Activated CD4-positive, alpha-beta memory T cell treated with anti-CD3 and anti-CD28 coated beads, Interleukin-2, amount 10 ng/mL, durations not matched to agents 7 days and 5 days (primary cell): ENCODE data around the gene MYPN. TPM values are rescaled to one million over a fixed set of nuclear protein-coding genes. Genes with fewer than 3 reads are reported as not detected.
"Not testable (repeated sequence)": the region's sequence is repeated elsewhere in the genome, so short reads cannot be mapped to it uniquely, and the experiment has no call there.

Source experiments
- CTCF ChIA-PET: fragments of 350-600 bp; sonication (Branson Sonifier 250); formaldehyde crosslinking; loops from one replicate; lab custom pipeline; 2021; ENCODE audit warnings: antibody characterized with exemption, inconsistent platforms; lab: Charles Lee
- POLR2A ChIA-PET: fragments of 350-600 bp; sonication (Branson Sonifier 250); formaldehyde crosslinking; loops from one replicate; lab custom pipeline; 2021; ENCODE audit warnings: antibody characterized with exemption; lab: Charles Lee
- DNase-seq: peaks from one replicate; pipeline ENCODE4 v3.0.0-alpha.2; 2020
- H3K27ac Mint-ChIP-seq: one replicate; pipeline ENCODE4 v1.8.0; 2021; ENCODE audit warnings: mild to moderate bottlenecking, mixed read lengths
- H3K27me3 Mint-ChIP-seq: one replicate; pipeline ENCODE4 v1.8.0; 2021; ENCODE audit warnings: mixed read lengths
- H3K36me3 Mint-ChIP-seq: one replicate; pipeline ENCODE4 v1.8.0; 2021; ENCODE audit warnings: low read depth, mixed read lengths
- H3K4me1 Mint-ChIP-seq: one replicate; pipeline ENCODE4 v1.8.0; 2021; ENCODE audit warnings: mixed read lengths
- H3K4me3 Mint-ChIP-seq: one replicate; pipeline ENCODE4 v1.8.0; 2021; ENCODE audit warnings: mild to moderate bottlenecking, mixed read lengths
- H3K9me3 Mint-ChIP-seq: one replicate; pipeline ENCODE4 v1.8.0; 2021; ENCODE audit warnings: mixed read lengths
- total RNA-seq, 2 experiments: library from RNA; stranded (reverse); gene quantifications; one replicate each; pipeline ENCODE4 v1.2.3, GENCODE V29; 2021

The MYPN gene, protein sequence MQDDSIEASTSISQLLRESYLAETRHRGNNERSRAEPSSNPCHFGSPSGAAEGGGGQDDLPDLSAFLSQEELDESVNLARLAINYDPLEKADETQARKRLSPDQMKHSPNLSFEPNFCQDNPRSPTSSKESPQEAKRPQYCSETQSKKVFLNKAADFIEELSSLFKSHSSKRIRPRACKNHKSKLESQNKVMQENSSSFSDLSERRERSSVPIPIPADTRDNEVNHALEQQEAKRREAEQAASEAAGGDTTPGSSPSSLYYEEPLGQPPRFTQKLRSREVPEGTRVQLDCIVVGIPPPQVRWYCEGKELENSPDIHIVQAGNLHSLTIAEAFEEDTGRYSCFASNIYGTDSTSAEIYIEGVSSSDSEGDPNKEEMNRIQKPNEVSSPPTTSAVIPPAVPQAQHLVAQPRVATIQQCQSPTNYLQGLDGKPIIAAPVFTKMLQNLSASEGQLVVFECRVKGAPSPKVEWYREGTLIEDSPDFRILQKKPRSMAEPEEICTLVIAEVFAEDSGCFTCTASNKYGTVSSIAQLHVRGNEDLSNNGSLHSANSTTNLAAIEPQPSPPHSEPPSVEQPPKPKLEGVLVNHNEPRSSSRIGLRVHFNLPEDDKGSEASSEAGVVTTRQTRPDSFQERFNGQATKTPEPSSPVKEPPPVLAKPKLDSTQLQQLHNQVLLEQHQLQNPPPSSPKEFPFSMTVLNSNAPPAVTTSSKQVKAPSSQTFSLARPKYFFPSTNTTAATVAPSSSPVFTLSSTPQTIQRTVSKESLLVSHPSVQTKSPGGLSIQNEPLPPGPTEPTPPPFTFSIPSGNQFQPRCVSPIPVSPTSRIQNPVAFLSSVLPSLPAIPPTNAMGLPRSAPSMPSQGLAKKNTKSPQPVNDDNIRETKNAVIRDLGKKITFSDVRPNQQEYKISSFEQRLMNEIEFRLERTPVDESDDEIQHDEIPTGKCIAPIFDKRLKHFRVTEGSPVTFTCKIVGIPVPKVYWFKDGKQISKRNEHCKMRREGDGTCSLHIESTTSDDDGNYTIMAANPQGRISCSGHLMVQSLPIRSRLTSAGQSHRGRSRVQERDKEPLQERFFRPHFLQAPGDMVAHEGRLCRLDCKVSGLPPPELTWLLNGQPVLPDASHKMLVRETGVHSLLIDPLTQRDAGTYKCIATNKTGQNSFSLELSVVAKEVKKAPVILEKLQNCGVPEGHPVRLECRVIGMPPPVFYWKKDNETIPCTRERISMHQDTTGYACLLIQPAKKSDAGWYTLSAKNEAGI (N-terminal part only)
- not detected for total RNA-seq

DNA sequence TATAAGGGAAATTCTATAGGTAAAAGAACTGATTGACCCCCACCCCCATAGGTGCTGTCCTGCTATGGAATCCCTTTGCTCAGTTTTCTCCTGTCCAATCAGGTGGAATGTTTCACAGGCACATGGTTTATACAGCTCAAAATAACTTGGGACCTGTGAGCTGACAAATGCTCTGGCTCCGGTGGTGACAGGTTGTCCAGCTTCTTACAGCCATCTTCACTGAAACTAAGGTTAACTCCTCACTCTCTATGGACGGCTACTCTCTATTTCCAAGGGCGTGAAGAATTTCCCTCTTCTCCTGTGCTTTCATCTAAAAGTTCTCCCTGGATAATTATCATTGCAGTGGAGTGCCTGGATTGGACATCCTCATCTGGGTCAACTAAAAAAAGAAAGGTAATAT, at the start of gene MYPN:
MYPN (plus strand) TSS at position 158 of the 400 bp plus-strand sequence. CDS start 11,951 bp downstream, outside the sequence.
- no peaks in the 10 kb centered on the region for H3K9me3 Mint-ChIP-seq
- no peak for DNase-seq
- no peak within 1 kb of the TSS for H3K27ac Mint-ChIP-seq
- H3K4me1 Mint-ChIP-seq: no peaks in the 10 kb centered on the region
- POLR2A ChIA-PET: no interaction called here
- no peaks in the 10 kb centered on the region for H3K27me3 Mint-ChIP-seq
- H3K36me3 Mint-ChIP-seq: no peaks in the 10 kb centered on the region
- H3K4me3 Mint-ChIP-seq: no peak within 1 kb of the TSS
- CTCF ChIA-PET: interaction anchor here (1.1 kb wide), 1 partner anchor 13 kb away, joined by 3 read pairs; no protein-coding TSS in a partner anchor

DNA sequence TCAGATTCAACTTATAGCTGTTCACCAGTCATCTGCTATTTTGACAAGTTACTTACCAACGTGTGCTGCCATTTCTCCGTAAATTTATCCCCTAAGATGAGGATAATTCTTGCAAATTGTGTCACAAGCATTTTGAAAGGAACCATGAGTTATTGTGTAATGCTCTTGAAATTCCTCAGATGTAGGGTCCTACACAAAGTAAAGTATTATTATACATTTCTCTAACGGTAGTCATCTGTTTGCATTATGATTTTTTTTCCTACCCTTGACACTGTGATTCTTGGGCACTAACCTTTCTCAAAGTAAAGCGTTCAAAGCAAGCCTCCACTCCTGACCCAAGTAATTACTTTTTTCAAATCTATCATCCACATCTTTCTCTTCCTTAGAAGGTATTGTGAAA, 42.3 kb upstream of the MYPN start:
- Mint-ChIP-seq H3K36me3 (peaks cover 37% of the 10 kb centered on the region), H3K4me1 (peaks cover 29% of the 10 kb centered on the region), H3K27me3 (no peaks in the 10 kb centered on the region), H3K9me3 (no peaks in the 10 kb centered on the region), H3K27ac (no peak overlapping the region), H3K4me3 (no peak overlapping the region)
- POLR2A ChIA-PET: no interaction called here
- DNase-seq: no peak
- CTCF ChIA-PET: no interaction called here

DNA sequence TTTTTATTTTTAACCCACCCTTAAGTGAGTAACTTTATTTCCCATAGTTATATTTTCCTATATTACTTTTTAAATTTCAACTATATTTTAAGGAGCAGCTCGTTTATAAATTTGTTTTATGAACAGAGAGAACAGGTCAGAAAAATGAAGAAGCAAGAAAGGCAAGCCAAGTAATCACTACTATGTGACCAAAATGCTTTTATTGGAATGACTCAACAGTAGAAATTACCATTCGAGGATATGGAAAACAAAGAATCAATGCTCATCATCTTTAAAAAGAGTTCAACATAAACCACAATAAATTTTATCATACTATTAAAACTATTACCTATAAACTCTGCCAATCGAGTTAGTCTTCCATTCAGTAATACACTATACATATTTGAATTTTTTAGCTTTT, 41.8 kb upstream of the MYPN start:
- Mint-ChIP-seq H3K4me1 (peaks cover 32% of the 10 kb centered on the region), H3K27me3 (no peaks in the 10 kb centered on the region), H3K4me3 (no peak overlapping the region), H3K36me3 (peaks cover 35% of the 10 kb centered on the region), H3K27ac (no peak overlapping the region), H3K9me3 (no peaks in the 10 kb centered on the region)
- no peak for DNase-seq
- ChIA-PET POLR2A (no interaction called here), CTCF (no interaction called here)

DNA sequence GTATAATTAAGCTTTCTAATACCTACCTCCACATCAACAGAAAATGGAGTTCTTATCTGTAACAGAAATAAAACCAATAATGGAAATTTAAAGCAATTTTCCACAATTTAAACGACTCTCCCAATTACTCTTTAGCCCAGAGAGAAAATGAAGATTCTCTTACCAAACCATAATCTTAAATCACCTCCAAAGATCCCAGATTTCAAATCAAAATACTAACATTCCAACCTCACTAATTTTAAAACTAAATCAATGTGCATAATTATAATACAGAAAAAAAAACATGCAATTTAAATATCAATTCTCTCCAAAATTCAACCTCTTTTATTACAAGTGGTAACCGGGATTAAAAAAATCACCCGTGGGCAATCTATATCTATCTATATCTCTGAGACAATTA, 35.7 kb upstream of the MYPN start:
- peaks cover 35% of the 10 kb centered on the region for H3K36me3 Mint-ChIP-seq
- no peaks in the 10 kb centered on the region for H3K9me3 Mint-ChIP-seq
- H3K4me3 Mint-ChIP-seq: peak overlapping the region; percentile 94
- no peak for DNase-seq
- CTCF ChIA-PET: no interaction called here
- POLR2A ChIA-PET: interaction anchor here (1.5 to 2.8 kb wide), 2 partner anchors 188 to 258 kb away, joined by 6 to 12 read pairs; partner anchors contain the start of genes HNRNPH3 and PBLD
- H3K4me1 Mint-ChIP-seq: peaks cover 49% of the 10 kb centered on the region
- H3K27me3 Mint-ChIP-seq: no peaks in the 10 kb centered on the region
- H3K27ac Mint-ChIP-seq: peak overlapping the region; percentile 92

DNA sequence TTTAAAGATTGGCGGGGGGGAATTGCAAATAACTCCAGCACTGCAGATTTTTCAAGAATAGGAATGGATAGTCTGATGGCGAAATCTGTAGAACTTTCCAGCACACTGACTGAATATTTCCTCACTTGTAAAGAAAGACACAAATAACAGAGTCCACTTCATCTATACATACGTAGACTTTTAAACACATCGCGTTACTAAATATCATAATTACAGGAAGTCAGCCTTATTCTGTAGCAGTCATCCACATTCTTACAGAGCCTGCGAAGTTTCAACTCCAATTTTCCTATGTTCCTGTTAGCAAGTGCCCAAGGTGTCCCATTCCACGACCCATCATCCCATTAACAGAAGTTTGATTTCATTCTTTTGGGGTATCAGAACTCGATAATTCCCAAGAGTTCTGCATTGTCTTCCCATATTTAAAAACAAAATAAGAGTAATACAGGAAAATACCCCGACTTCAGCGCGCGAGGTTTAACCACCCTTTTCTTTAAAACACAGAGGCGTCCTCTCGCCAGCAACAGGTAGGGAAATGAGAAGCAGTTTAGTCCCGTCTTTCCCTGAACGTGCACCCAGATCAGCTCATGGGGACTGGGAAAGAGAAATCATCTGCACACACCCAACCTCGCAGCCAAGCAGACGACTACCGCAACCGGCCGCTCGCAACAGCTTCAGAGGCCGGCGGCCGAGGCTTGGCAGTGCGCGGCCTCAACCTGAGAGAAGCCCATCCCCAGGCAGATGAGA, 35.1 kb upstream of the MYPN start:
- Mint-ChIP-seq H3K27ac (peak overlapping the region; percentile 92), H3K4me1 (peaks cover 49% of the 10 kb centered on the region), H3K36me3 (peaks cover 35% of the 10 kb centered on the region), H3K9me3 (no peaks in the 10 kb centered on the region), H3K4me3 (peak overlapping the region; percentile 94), H3K27me3 (no peaks in the 10 kb centered on the region)
- ChIA-PET POLR2A (interaction anchor here (1.5 to 2.8 kb wide), 2 partner anchors 189 to 258 kb away, joined by 6 to 12 read pairs; partner anchors contain the start of genes HNRNPH3 and PBLD), CTCF (no interaction called here)
- no peak for DNase-seq

DNA sequence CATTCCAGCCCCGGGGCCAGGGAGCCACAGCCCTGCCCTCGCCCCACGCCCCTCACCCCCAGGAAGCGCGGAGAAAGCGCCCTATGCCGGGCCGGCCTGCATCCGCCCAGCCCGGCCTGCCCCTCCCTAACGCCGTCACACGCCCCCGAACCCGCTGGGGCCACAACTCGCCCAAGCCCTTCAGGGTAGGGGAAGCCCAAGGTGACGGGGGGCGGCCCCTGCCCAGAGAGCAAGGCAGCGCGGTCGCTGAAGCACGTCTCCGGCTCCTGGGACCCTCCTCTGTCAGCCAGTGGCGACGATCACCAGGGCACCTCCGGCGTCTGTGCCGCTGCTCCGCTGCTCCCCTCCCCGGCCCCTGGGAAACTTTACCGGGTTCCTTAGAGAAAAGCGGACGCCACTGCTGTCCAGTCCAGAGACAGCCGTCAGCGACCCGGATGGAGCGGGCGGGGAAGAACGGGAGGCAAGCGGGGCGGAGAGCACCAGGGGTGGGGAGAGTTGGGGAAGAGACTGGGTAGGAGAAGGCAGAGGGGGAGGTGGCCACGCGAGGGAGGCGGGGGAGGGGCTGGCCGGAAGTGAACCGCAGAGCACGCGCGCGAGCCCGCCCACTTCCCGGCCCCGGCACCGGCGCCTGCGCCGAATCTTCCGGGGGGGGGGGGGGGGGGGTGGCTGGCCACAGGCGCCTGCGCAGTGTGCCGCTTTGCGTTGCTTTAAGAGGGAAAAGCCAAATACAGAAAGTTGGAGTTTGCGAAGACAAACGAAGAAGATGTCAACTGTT, 34.3 kb upstream of the MYPN start, which contains the start of gene HERC4:
HERC4 (minus strand) TSS at position 509 of the 775 bp plus-strand sequence. CDS start 2,175 bp downstream, outside the sequence.
- CTCF ChIA-PET: no interaction called here
- H3K27ac Mint-ChIP-seq: peak within 1 kb of the TSS; percentile 92
- H3K9me3 Mint-ChIP-seq: no peaks in the 10 kb centered on the region
- H3K27me3 Mint-ChIP-seq: no peaks in the 10 kb centered on the region
- DNase-seq: peak; percentile 92
- H3K36me3 Mint-ChIP-seq: peaks cover 35% of the 10 kb centered on the region
- POLR2A ChIA-PET: interaction anchor here (1.5 to 2.8 kb wide), 3 partner anchors 11 to 257 kb away, joined by 5 to 12 read pairs (median 6); partner anchors contain the start of genes HNRNPH3 and PBLD
- peaks cover 44% of the 10 kb centered on the region for H3K4me1 Mint-ChIP-seq
- peak within 1 kb of the TSS; percentile 94 for H3K4me3 Mint-ChIP-seq

DNA sequence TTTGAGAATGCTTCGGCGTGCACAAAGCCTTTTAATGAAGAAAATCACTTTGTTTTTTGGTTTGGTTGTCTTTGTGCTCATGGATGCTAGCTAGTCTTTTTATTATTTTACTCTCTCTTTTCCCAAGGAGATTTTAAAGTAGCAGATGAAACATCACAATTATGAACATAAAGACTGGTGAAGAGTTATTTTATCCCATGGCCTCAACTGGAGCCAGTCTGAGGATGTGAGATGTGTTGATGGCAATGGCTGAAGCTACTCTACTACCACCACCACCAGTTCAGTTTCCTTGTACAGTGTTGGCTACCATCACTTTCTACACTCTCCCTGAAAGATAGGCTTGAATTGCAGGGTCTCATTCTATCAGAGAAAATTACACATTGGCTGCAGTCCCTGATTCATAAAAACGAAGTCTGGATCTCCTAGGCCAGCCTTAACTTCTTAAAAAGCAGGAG, 33.7 kb upstream of the MYPN start:
- Mint-ChIP-seq H3K36me3 (peaks cover 34% of the 10 kb centered on the region), H3K27me3 (no peaks in the 10 kb centered on the region), H3K4me1 (peaks cover 44% of the 10 kb centered on the region), H3K9me3 (no peaks in the 10 kb centered on the region), H3K27ac (peak overlapping the region; percentile 72), H3K4me3 (peak overlapping the region; percentile 94)
- POLR2A ChIA-PET: interaction anchor here (1.8 to 2.8 kb wide), 2 partner anchors 10 to 256 kb away, joined by 5 to 12 read pairs; partner anchors contain the start of genes HNRNPH3 and PBLD
- CTCF ChIA-PET: interaction anchor here (0.6 kb wide), 2 partner anchors 87 to 190 kb away, joined by 3 to 4 read pairs; no protein-coding TSS in a partner anchor
- no peak for DNase-seq

DNA sequence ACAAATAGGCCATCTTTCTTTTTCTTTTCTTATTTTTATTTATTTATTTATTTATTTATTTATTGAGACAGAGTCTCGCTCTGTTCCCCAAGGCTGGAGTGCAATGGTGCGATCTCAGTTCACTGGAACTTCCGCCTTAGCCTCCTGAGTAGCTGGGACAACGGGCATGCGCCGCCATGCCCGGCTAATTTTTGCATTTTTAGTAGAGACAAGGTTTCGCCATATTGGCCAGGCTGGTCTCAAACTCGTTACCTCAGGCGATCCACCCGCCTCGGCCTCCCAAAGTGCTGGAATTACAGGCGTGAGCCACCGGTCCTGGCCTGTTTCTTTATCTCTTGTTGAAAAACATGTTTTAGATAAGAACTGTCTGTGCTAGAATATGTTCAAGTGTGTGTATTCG, 33.2 kb upstream of the MYPN start:
- CTCF ChIA-PET: interaction anchor here (0.6 kb wide), 2 partner anchors 86 to 190 kb away, joined by 3 to 4 read pairs; no protein-coding TSS in a partner anchor
- not testable (repeated sequence) for H3K9me3 Mint-ChIP-seq, H3K4me3 Mint-ChIP-seq, H3K27ac Mint-ChIP-seq, H3K27me3 Mint-ChIP-seq, DNase-seq
- Mint-ChIP-seq H3K36me3 (peaks cover 29% of the 10 kb centered on the region), H3K4me1 (peaks cover 39% of the 10 kb centered on the region)
- POLR2A ChIA-PET: interaction anchor here (1.8 to 2.8 kb wide), 2 partner anchors 9 to 256 kb away, joined by 5 to 12 read pairs; partner anchors contain the start of genes HNRNPH3 and PBLD

DNA sequence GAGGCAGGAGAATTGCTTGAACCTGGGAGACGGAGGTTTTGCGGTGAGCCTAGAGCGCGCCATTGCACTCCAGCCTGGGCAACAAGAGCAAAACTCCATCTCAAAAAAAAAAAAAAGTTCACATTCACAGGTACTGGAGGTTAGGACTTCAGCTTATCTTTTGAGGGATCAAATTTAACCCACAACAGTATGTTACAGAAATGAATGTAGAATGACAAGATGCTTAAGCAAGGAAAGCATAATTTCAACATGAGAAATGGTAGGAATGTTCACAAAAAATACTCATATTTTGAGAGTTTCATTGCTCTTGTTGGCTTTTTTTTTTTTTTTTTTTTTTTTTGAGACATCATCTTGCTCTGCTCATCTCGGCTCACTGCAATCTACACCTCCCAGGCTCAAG, 32.3 kb upstream of the MYPN start:
- CTCF ChIA-PET: interaction anchor here (1.0 to 1.2 kb wide), 2 partner anchors 222 to 288 kb away, joined by 3 to 4 read pairs; no protein-coding TSS in a partner anchor

DNA sequence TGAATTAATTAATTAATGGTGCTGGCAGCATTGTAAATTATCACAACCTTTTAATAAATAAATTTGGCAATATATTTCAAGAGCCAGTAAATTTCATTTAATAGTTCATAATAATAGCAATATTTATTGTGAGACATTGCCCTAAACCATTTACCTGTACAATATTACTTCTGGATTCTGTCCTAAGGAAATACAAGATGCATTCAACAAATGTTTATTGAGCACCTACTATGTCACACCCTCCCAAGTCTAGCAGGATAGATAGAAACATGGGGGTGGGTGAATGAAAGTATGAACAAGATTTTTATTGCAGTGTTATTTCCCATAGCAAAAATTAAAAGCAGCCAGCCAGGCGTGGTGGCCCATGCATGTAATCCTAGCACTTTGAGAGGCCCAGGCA, 29.9 kb upstream of the MYPN start:
- H3K36me3 Mint-ChIP-seq: peaks cover 6% of the 10 kb centered on the region
- H3K4me3 Mint-ChIP-seq: no peak overlapping the region
- H3K27ac Mint-ChIP-seq: no peak overlapping the region
- peaks cover 16% of the 10 kb centered on the region for H3K4me1 Mint-ChIP-seq
- no peak for DNase-seq
- no peaks in the 10 kb centered on the region for H3K9me3 Mint-ChIP-seq
- ChIA-PET CTCF (no interaction called here), POLR2A (no interaction called here)
- peaks cover 3% of the 10 kb centered on the region for H3K27me3 Mint-ChIP-seq

More for the DNA sequence above, 32.3 kb upstream of the MYPN start:
- peaks cover 29% of the 10 kb centered on the region for H3K4me1 Mint-ChIP-seq
- DNase-seq: no peak
- no peak overlapping the region for H3K27ac Mint-ChIP-seq
- no peaks in the 10 kb centered on the region for H3K9me3 Mint-ChIP-seq
- no peaks in the 10 kb centered on the region for H3K27me3 Mint-ChIP-seq
- no peak overlapping the region for H3K4me3 Mint-ChIP-seq
- H3K36me3 Mint-ChIP-seq: peaks cover 20% of the 10 kb centered on the region
- POLR2A ChIA-PET: interaction anchor here (0.6 to 1.8 kb wide), 2 partner anchors 9 to 20 kb away, joined by 3 to 5 read pairs; no protein-coding TSS in a partner anchor
